ENCODE data around the gene ANKRD62. TPM values are rescaled to one million over a fixed set of nuclear protein-coding genes. Genes with fewer than 3 reads are reported as not detected.

The ANKRD62 gene
- total and polyA plus RNA-seq, 9 donors: not detected

DNA sequence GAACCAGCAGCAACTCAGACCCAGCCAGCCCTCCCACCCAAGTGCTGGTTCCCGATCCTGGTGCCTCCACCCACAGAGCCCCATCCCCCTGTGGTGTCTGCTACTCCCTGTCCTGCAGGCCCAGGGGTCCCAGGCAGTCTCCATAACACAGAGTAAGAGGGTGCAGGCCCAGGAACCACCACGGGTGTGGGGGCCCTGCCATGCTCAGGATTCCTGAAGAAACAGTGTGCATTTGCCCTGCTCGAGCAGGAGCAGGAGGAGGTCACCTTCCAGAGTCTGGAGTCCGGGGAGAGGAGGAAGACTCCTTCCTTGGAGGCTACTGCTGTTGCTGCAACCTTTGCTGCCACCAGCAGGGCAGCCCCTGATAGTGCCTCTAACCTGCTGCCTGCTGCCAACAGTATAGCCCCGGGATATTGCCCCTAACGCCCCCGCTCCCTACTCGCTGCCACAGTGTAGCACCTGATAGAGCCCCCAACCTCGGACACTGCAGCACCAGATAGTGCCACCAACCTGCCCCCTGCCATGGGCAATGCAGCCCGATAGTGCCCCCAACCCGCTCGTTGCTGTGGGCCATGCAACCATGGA is 46.8 kb upstream of the ANKRD62 start:
- H3K4me1 ChIP-seq (ENCODE audit: insufficient read depth): no peaks in the 10 kb centered on the region
- H3K27ac ChIP-seq: no peak overlapping the region
- H3K9me3 ChIP-seq: no peaks in the 10 kb centered on the region
- no peaks in the 10 kb centered on the region for H3K36me3 ChIP-seq
- DNase-seq: no peak
- 82 to 93% (median 88%) methylated on average over 12 of the region's 12 CpGs for WGBS, 3 donors
- no peak overlapping the region for H3K4me3 ChIP-seq
- TF ChIP-seq EP300 (IDR thresholded peaks at IDR 0.05): no peak
- TF ChIP-seq CTCF (IDR thresholded peaks at IDR 0.05): no peak
- no peak for TF ChIP-seq POLR2A (IDR thresholded peaks at IDR 0.05)
- no peaks in the 10 kb centered on the region for H3K27me3 ChIP-seq
- intact Hi-C loops (cut with DNase I): loop anchor here in 3 of 4 donors (5.0 to 10.0 kb wide), 3 partner anchors 35 to 392 kb away; no protein-coding TSS in a partner anchor

DNA sequence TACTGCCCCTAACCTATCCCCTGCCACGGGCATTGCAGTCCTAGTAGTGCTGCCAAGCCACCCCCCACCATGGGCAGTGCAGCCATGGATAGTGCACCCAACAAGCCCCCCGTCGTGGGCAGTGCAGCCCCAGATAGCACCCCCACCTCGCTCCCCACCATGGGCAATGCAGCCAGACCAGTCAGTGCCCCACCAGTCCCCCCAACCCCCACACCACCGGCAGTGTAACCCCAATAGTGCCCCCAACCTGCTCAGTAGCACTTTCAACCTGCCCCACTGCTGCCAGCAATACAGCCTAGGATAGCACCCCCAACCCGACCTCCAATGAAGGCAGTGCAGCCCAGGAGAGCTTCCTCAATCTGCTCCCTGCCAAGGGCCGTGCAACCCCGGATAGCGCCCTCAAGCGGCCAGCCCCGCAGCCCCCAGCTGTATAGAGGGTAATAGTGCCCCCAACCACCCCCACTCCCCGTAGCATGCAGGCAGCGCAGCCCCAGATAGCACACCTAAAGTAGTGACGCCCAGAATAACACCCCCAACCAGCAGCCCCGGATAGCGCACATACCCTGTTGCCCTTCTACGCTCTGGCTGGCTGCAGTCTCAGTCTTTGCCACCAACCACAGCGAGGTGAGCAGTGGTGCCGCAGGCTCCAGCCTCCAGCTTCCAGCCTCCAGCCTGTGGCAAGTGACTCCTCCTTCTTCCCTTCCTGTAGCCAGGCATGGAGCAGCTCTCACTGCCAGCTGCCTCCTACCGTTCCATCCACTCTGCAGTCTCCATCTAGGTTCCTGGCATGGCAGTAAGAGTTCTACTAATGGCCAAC is 45.4 kb upstream of the ANKRD62 start:
- DNase-seq: no peak
- TF ChIP-seq CTCF (IDR thresholded peaks at IDR 0.05): no peak
- no peak for TF ChIP-seq POLR2A (IDR thresholded peaks at IDR 0.05)
- TF ChIP-seq EP300 (IDR thresholded peaks at IDR 0.05): no peak
- 87 to 89% (median 87%) methylated on average over 18 to 20 of the region's 20 CpGs for whole genome bisulfite sequencing, 3 donors
- Histone ChIP-seq H3K9me3 (no peaks in the 10 kb centered on the region), H3K36me3 (no peaks in the 10 kb centered on the region), H3K27ac (no peak overlapping the region), H3K4me1 (ENCODE audit: insufficient read depth) (no peaks in the 10 kb centered on the region), H3K27me3 (no peaks in the 10 kb centered on the region), H3K4me3 (no peak overlapping the region)
- intact Hi-C loops (cut with DNase I): loop anchor here in 3 of 4 donors (5.0 to 10.0 kb wide), 3 partner anchors 36 to 393 kb away; no protein-coding TSS in a partner anchor

- intact Hi-C loops (cut with DNase I): loop anchor here in 3 of 4 donors (5.0 to 10.0 kb wide), 3 partner anchors 36 to 394 kb away; no protein-coding TSS in a partner anchor
- TF ChIP-seq EP300 (IDR thresholded peaks at IDR 0.05) (no peak), CTCF (IDR thresholded peaks at IDR 0.05) (no peak), POLR2A (IDR thresholded peaks at IDR 0.05) (no peak)
These were observed 44.8 kb upstream of the ANKRD62 start for GRCh38 chr18:12048827-12049175.

GRCh38 chr18:12049978-12050811 is 43.4 kb upstream of the ANKRD62 start:
- intact Hi-C loops (cut with DNase I): loop anchor here in 3 of 4 donors (5.0 to 10.0 kb wide), 3 partner anchors 38 to 395 kb away; no protein-coding TSS in a partner anchor
- 57 to 65% (median 64%) methylated on average over 9 of the region's 9 CpGs for WGBS, 3 donors
- Histone ChIP-seq H3K27ac (no peak overlapping the region), H3K9me3 (no peaks in the 10 kb centered on the region), H3K4me1 (ENCODE audit: insufficient read depth) (no peaks in the 10 kb centered on the region), H3K27me3 (no peaks in the 10 kb centered on the region), H3K4me3 (no peak overlapping the region), H3K36me3 (no peaks in the 10 kb centered on the region)
- peak in 1 of 5 donors; percentile 11 for DNase-seq
- no peak for TF ChIP-seq EP300 (IDR thresholded peaks at IDR 0.05)
- TF ChIP-seq POLR2A (IDR thresholded peaks at IDR 0.05): no peak
- no peak for TF ChIP-seq CTCF (IDR thresholded peaks at IDR 0.05)

More at GRCh38 chr18:12048827-12049175, 44.8 kb upstream of the ANKRD62 start:
- no peak for DNase-seq
- no peaks in the 10 kb centered on the region for H3K36me3 ChIP-seq
- no peak overlapping the region for H3K4me3 ChIP-seq
- no peaks in the 10 kb centered on the region for H3K9me3 ChIP-seq
- no peak overlapping the region for H3K27ac ChIP-seq
- 66 to 74% (median 70%) methylated on average over 2 of the region's 2 CpGs for WGBS, 3 donors
- no peaks in the 10 kb centered on the region for H3K4me1 ChIP-seq (ENCODE audit: insufficient read depth)
- H3K27me3 ChIP-seq: no peaks in the 10 kb centered on the region

Data from ovary (tissue), 9 donors.